HT1080 (cell line): Measurements from ENCODE around the gene DAG1. TPM values are rescaled to one million over a fixed set of nuclear protein-coding genes. Genes with fewer than 3 reads are reported as not detected.

Experiments
- DNase-seq: peaks from one replicate; pipeline ENCODE4 v3.0.0-alpha.2; 2015; ENCODE audit warnings: low read depth
- small RNA-seq: library from RNA; depleted of rRNA; stranded (forward); fragments of <200 nt; gene quantifications from one replicate; pipeline ENCODE3, GENCODE V24; 2014
- total RNA-seq: library from RNA; depleted of rRNA; stranded (reverse); fragments of >200 nt; shearing (Covaris generic); gene quantifications from 2 replicates; pipeline ENCODE4 v1.2.3, GENCODE V29; 2014; rRNA removed

DAG1 gene
- total RNA-seq, 1 experiment from 2014 or later: 48.1 TPM

DNA sequence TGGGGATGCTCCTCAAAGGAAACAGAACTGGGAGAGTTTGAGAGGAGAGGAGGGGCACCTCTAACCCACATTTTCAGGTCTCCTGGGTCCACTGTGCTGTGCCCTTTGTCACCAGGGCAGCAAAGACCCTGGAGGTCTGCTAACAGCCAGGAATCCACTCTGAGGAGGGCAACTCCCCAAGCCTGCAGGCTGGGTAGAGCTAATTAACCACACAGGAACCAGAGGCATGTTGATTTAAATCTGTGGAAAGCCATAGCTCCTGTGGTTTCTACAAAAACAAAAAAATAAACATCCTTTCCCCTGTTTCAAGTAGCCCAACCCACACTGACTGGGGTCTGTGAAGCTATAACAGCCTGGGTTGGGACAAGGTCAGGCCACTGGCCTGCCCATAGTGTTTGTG is 82.0 kb downstream of the DAG1 start:
- no peak for DNase-seq

DNA sequence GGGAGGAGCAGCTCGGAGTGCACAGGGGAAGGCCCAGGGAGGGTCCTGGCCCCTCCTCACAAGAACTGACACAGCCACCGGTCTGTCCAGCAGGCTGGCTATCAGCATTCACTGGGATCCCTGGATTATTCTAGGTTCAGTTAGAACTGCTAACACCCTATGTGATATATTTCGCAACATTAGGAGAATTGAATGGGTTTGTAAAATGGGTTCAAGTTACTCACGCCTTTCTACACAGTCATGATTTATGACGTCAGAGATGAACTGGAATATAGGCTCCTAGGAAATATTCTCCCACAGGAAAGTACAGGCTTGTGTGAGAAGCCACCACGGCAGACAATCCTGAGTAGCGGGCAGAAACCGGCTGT is 83.2 kb downstream of the DAG1 start:
- no peak for DNase-seq

DNA sequence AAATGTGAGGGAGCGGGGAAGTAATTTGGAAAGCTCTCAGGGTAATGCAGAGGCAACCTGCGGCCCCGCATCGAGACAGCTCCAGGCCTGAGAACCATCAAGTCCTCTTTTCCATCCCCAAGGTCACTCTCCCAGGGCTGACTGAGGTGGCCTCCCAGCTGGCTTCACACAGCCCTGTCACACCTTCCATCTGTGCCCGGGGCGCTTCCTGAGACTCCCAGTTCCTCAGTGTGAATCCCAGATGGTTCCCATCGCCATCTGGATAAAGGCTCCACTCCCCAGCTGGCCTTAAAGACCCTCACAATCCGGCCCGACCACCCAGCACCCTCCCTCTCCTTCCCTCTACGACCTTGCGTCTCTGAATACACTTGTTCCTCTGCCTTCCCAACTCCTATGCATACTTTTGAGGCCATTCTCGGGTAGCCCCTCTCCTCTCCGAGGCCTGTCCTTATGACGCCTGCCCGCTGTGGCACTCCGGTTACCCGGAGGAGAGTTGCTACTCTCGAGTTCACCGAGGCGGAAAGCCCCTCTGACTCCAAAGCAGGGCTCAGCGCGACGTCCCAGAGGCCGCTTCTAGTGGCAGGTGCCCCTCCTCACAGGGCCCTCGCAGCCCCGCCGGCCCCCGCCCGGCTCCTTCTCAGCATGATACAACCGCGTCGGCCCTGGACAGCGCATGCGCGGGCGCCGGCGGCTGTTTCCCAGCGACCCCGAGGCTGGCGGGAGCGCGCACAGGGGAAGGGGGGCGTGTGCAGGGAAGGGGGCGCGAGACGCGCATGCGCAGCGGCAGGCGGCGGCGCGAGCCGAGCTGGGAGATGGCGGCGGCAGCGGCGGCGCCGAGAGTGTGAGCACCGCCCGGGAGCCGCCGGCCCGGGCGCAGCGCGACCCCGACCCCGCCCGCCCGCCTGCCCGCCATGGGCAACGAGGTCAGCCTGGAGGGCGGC is 83.9 kb downstream of the DAG1 start, which contains the start of gene BSN:
TSS of gene BSN (plus strand) at position 786 of the 941 bp plus-strand sequence. CDS start at position 912, 126 bp downstream.
- DNase-seq: peak; percentile 81

DNA sequence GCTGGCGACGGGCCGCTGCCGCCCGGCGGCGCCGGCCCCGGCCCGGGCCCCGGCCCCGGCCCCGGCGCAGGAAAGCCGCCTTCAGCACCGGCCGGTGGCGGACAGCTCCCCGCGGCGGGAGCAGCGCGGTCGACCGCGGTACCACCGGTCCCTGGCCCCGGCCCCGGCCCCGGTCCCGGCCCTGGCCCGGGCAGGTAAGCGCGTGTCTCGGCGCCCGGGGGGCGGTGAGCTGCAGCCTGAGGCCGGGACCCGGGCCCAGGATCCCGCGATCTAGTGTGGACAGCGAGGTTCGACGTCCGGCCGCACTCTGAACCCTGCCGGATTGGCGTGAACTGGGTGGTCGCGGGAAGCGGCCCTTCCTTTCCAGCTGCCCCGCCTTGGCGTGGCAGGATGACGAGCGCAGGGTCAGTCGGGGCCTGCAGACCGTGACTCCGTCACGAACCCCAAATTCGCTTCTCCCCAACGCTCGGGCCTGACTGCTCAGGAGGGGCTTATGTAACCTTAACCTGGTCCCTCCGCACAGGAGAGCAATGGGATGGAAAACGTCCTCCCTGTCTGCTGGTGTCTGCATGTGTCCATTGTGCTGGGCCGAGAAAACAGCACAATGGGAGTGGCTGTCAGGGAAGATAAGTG is 84.7 kb downstream of the DAG1 start:
- DNase-seq: no peak

DNA sequence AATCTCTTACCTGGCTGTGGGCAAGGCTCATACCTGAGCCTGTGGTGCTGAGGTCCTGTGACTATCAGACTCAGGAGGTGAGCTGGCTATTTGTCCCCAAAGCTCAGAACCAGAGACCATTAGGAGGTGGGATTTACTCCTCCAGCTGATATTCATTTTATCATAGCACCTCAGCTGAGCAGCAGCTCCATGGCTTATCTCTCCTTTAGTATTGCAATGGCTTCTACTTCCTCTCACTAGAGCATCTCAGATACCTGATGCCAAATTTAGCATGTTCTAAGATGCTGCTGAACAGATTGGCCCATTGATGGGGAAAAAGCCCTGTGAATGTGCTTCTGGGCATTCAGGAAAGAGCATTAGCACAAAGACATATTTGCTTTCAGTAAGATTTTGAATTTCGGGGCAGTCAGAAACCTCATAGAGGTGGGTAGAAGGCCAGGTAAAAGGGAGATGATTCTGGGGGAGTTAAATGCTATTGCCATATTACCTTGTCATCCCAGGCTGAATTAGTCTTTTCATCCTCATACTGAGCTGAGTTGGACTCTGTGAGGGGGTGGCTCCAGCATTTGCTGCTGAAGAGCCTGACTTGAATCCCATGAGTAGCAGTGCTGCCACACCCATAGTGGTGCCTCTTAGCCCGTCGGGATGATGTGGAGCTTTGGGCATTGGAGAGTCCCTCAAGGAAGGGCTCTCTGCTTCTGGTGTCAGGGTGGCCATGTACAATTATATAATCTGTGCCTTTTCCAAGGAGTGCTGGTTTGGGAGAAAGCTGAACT is 86.6 kb downstream of the DAG1 start:
- DNase-seq: no peak

DNA sequence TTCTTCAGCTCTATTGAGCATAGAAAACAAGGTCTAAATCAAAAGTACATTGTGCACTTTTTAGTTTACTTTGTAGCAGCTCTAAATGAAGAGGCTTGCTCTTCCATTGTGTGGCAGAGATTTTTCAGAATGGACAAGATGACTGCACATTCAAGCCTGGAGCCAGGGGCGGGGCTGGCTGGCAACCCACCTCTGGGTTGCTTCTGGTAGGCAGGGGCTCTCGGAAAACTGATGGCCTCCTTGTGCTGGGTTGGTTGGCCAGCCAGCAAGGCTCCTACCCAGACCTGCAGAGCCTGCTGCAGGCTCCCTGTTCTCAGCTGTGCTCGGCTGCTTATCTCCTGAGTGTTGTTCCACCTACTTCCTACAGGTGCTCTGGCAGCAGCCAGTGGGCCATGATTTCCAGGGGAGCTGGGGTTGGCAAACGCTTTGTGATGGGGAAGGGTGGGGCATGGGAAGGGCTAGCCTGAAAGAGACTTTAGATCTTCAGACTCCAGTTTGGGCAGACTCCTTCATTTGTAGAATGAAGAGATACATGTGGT is 93.0 kb downstream of the DAG1 start:
- no peak for DNase-seq

DNA sequence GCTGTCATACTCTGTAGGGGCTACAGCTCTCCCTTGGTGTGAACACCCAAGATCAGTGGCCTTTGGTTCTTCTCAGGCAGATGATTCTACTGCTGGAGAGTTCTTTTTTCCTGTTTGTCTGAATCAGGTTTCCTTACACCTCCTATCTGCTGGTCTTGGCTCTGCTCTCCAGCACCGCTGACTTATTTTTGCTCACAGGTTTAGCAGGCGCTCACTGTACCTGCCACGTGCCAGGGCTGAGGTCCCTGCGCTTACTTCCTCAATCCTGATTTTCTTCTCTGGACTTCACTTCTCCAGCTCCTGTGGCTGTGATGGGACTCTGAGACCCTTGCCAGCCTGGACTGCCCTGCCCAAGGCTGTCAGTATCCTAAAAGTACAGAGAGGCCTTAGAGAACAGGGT is 93.7 kb downstream of the DAG1 start:
- no peak for DNase-seq

DNA sequence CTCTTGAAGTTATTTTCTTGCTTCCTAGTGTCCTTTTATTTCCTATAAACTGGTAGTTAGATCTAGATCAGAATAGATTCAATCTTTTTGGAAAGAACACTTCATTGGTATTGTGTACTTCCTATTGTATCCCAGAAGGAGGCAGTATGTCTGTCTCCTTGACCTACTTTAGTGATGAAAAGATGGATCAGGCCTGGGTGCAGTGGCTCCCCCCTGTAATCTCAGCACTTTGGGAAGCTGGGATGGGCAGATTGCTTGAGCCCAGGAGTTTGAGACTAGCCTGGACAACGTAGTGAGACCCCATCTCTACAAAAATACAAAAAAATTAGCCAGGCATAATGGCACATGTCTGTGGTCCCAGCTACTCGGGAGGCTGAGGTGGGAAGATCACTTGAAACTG is 96.2 kb downstream of the DAG1 start:
- no peak for DNase-seq

DNA sequence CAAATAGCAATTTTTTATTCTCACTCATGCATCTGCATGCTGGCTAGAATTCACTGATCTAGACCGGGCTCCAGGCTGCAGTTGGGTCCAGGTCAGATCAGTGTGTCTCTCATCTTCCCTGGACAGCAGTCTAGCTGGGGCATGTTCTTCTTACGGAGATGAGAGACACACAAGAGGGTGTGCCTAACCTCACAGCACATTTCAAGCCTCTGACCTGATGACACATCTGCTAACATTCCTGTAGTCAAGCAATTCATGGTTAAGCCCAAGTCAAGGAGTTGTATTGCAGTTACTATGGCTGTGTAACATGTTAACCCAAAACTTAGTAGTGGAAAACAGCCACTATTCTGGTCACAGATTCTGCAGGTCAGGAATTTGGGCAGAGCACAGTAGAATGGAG is 97.3 kb downstream of the DAG1 start:
- DNase-seq: no peak

DNA sequence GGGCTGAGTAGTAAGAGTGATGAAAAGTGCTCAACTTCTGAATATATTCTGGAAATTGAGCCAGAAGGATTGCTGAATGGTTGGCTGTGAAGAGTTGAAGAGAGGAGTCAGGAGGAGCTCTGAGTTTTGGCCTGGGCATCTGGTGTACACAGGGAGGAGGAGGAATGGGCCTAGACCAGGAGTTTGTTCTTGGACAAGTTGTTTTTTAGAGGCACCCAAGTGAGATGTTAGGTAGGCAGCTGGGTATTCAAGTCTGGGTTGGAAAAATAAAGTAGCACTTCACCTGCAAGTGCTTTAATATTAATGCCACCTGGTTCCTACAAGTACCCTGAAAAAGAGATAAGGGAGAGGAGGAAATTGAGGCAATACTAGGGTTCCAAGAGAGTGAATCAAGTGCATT is 98.9 kb downstream of the DAG1 start:
- DNase-seq: no peak

DNA sequence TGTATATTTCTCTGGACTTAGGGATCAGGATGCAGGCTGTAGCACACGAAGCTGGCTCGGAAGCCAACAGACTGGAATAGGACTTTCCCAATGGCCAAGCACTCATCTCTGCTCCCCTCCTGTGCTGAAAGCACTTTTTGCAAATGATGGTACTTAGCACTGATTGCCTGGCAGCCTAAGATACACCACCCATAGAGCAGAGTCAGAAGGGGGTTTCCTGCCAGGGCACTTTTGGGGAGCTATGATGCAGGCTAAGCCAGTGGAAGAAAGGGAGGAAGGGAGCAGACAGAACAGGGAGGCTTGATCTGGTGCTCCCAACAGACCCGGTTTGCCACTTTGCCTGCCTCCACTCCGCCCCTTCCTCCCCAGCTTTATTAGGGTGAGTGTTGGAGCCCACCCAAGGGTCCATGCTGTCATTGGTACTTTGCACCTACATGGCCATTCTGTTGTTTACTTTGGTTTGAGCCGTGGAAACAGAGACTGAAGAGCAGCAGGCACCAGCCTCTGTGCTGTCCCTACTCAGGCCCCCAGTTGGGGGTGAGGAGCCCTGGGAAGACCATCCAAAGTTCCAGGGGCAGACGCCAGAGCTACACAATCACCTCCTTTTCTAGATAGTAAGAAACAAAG is 100.1 kb downstream of the DAG1 start:
- no peak for DNase-seq

DNA sequence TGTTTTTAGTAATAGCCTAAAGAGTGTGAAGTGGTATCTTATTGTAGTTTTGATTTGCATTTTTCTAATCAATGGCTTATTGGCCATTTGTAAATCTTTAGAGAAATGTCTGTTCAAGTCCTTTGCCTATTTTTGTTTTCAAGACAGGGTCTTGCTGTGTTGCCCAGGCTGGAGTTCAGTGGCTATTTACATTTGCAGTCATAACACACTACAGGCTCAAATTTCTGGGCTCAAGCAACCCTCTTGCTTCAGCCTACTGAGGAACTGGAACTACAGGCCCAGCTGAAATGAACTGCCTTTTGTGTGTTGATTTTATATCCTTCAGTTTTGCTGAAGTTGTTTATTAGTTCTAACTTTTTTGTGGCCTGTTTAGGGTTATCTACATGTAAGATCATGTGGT is 112.1 kb downstream of the DAG1 start:
- no peak for DNase-seq

Small RNA genes within 50 kb of the gene (small RNA-seq; reads per million reads assigned to genes)
- not detected for gene RNA5SP130

Other genes with a start within 250 kb of the DAG1 start
- gene C3orf62, start 193.0 kb upstream of the DAG1 start, total RNA-seq: 1.7 and 2.3 TPM in 2 replicates
- 11.3 and 14.6 TPM in 2 replicates for gene USP4, start 130.2 kb upstream of the DAG1 start, total RNA-seq
- 711 and 766 TPM in 2 replicates for gene GPX1, start 111.9 kb upstream of the DAG1 start, total RNA-seq
- gene RHOA, start 58.3 kb upstream of the DAG1 start, total RNA-seq: 305 and 426 TPM in 2 replicates
- 22.9 and 29.8 TPM in 2 replicates for gene TCTA, start 57.8 kb upstream of the DAG1 start, total RNA-seq
- gene AMT, start 47.8 kb upstream of the DAG1 start, total RNA-seq: 0.58 and 1.0 TPM in 2 replicates
- 4.0 and 4.6 TPM in 2 replicates for gene NICN1, start 40.9 kb upstream of the DAG1 start, total RNA-seq
- gene BSN, start 84.2 kb downstream of the DAG1 start, total RNA-seq: 0.07 and 0.18 TPM in 2 replicates
- gene APEH, start 204.1 kb downstream of the DAG1 start, total RNA-seq: 154 and 163 TPM in 2 replicates
- gene MST1, start 219.2 kb downstream of the DAG1 start, total RNA-seq: 1.1 and 1.6 TPM in 2 replicates
- gene RNF123, start 219.3 kb downstream of the DAG1 start, total RNA-seq: 19.3 and 24.4 TPM in 2 replicates
- gene AMIGO3, start 249.4 kb downstream of the DAG1 start, total RNA-seq: 2.0 and 3.2 TPM in 2 replicates